CD1c-positive myeloid dendritic cell (primary cell): ENCODE results near the gene UCMA.
"Not testable (repeated sequence)": the region's sequence is repeated elsewhere in the genome, so short reads cannot be mapped to it uniquely, and the experiment has no call there.

Experiments used
- DNase-seq: peaks from one replicate; pipeline ENCODE4 v3.0.0-alpha.2; 2016; ENCODE audit errors: extremely low spot score

UCMA gene, protein sequence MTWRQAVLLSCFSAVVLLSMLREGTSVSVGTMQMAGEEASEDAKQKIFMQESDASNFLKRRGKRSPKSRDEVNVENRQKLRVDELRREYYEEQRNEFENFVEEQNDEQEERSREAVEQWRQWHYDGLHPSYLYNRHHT

GRCh38 chr10:13234172-13234571 lies at the start of gene UCMA:
TSS of gene UCMA (minus strand) at chr10:13234374. CDS start at chr10:13234258, 116 bp downstream.
- DNase-seq: no peak

GRCh38 chr10:13282348-13282747 lies 48.2 kb upstream of the UCMA start:
- DNase-seq: not testable (repeated sequence)

GRCh38 chr10:13276749-13277365 lies 42.7 kb upstream of the UCMA start:
- DNase-seq: no peak

GRCh38 chr10:13276146-13276545 lies 42.0 kb upstream of the UCMA start:
- DNase-seq: not testable (repeated sequence)

DNA sequence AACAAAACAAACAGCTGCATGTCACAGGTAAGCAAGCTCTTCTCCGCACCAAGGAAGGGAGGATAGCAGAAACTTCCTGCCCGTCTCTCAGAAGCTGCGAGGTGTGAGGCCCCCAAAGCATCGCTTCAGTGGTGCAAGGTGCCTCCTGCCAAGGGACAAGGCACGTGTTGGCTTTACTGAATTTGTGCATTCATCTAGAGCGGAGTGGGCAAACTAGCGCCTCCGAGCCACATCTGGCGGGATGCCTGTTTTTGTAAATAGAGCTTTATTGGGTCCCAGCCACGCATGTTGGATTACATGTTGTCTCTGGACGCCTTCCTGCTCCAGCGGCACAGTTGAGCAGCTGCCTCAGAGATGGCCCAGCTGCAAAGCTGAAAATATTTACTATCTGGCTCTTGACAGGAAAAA lies 38.0 kb upstream of the UCMA start:
- DNase-seq: no peak

GRCh38 chr10:13271552-13272163 lies 37.5 kb upstream of the UCMA start:
- peak; percentile 17 for DNase-seq

GRCh38 chr10:13270877-13271551 lies 36.8 kb upstream of the UCMA start:
- DNase-seq: no peak

GRCh38 chr10:13268841-13269240 lies 34.7 kb upstream of the UCMA start:
- DNase-seq: no peak

DNA sequence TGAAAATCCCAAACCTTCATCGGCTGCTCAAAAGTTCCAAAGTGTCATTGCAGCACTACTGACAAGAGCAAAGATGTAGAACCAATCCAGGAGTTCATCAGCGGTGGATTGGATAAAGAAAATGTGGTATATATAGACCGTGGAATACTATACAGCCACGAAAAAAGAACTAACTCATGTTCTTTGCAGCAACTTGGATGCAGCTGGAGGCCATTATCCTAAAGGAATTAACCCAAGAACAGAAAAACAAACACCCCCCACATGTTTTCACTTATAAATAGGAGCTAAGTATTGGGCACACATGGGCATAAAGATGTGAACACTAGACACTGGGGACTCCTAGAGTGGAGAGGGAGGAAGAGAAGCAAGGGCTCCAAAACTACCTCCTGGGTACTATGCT lies 34.1 kb upstream of the UCMA start:
- no peak for DNase-seq

DNA sequence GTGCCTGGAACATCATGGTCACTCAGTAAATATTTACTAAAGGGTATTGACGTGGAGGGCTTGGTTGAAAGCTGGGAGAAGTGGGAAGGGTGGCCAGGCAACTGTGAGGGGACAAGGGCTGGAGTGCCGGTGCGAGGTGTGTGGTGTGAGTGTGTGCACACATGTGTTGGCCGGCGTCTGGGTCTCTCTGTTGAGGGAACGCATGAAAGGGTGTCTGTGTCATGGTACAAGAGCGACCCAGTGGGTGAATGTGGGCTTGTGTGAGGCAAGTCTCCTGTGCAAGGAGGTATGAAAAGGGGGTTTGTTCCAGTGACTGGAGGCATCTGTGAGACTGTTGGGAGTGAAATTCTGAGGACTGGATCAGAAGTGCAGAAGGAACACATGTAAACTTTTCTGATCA lies 29.4 kb upstream of the UCMA start:
- no peak for DNase-seq

GRCh38 chr10:13262433-13262832 lies 28.3 kb upstream of the UCMA start:
- DNase-seq: no peak

GRCh38 chr10:13257621-13258140 lies 23.5 kb upstream of the UCMA start:
- no peak for DNase-seq

DNA sequence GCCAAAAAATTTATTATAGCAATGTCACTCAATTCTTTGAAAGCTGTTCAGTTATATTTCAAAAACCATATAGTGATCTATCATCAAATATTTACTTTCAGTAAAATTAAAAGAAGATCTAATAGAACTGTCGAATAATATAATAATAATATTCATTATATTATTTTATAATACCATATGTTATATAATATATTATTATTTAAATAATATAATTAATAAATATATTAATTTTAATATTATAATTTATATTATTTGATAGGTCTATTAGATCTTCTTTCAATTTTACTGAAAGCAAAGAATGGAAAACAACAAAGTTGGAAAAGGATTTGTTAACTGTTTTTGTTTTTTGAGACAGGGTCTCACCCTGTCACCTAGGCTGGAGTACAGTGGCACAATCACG lies 22.5 kb upstream of the UCMA start:
- DNase-seq: no peak

DNA sequence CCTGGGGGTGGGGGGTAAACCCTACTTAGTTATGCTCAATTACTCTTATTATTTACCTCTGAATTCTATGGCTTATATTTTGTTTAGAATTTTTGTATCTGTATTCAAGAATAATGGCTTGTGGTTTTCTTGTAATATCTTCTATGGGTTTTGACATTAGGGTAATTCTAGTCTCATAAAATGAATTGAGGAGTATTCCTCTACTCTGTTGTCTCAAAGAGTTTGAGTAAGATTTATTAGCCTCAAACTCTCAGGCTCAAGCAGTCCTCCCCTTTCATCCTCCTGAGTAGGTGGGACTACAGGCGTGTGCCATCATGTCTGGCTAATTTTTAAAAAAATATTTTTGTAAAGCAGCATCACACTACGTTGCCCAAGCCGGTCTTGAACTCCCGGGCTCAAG lies 19.6 kb upstream of the UCMA start:
- DNase-seq: no peak

DNA sequence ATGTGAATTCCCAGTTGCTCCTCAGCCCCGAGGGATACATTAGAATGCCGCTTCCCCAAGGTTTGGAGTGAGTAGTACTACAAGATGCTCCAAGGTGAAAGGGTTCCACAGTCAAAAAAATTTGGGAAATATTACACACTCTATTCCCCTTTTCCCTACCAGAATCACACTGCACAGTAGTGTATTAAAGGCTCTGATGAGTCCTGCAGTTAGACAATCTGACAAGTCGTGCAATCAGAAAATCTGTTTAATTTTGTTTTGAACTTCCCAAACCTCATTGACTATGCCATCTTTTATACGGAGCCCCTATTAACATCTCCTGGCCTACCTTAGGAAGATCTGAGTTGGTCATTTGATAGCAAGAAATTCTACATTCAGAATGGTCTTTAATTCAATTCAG lies 13.6 kb upstream of the UCMA start:
- DNase-seq: no peak

DNA sequence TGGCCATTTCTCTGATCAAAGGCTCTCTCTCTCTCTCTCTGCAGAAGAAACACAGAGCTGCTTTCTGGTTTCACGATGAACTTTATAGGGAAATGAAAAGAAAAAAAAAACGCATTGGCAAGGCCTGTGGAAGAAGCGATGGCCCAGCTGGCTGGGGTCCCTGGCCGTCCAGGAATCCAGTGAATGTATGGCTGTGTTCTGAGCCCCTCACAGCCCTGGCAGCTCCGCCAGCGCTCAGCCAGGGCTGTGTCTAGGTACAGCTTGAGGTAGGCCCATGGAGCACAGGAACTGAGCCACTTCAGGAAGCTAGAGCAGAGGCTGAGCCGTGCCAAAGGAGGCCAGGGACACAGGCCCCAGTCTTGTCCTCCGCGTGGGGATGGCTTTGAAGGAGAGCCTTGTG lies 13.1 kb upstream of the UCMA start:
- no peak for DNase-seq

DNA sequence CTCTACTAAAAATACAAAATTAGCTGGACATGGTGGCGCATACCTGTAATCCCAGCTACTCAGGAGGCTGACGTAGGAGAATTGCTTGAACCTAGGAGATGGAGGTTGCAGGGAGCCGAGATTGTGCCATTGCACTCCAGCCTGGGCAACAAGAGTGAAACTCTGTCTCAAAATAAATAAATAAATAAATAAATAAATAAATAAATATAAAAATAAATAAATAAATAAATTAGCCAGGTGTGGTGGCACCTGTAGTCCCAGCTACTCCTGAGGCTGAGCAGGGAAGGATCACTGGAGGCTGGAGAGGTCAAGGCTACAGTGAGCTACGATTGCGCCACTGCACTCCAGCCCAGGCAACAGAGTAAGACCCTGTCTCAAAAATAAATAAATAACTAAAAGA lies 8.1 kb upstream of the UCMA start:
- DNase-seq: not testable (repeated sequence)

- DNase-seq: no peak
These were observed 7.4 kb upstream of the UCMA start for GRCh38 chr10:13241613-13242012.

GRCh38 chr10:13239923-13240322 lies 5.7 kb upstream of the UCMA start:
- DNase-seq: no peak

GRCh38 chr10:13238271-13239077 lies 4.3 kb upstream of the UCMA start:
- no peak for DNase-seq

GRCh38 chr10:13236638-13237037 lies 2.5 kb upstream of the UCMA start:
- DNase-seq: no peak

DNA sequence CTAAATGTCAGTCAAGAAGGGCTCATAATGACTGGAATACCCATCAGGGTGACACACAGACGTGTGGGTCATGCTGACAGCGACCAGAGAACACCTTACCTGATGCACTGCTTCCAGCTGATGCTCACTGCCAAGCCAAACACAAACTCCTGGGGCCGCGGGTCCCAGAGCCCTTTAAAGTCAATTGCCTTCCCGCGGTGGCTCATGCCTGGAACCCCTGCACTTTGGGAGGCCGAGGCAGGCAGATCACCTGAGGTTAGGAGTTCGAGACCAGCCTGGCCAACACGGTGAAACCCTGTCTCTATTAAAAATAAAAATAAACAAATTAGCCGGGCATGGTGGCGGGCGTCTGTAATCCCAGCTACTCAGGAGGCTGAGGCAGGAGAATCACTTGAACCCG lies 562 bp upstream of the UCMA start:
- DNase-seq: not testable (repeated sequence)
